GM12873 (cell line): ENCODE results near the gene METTL8.

Experiments
- CTCF ChIP-seq: IDR thresholded peaks from 2 replicates; pipeline ENCODE4 v1.5.1; 2012; ENCODE audit warnings: low read depth, mild to moderate bottlenecking, moderate library complexity, low read length, control low read depth; ENCODE audit not compliant: insufficient read depth; ENCODE audit errors: missing control alignments

Gene METTL8

DNA sequence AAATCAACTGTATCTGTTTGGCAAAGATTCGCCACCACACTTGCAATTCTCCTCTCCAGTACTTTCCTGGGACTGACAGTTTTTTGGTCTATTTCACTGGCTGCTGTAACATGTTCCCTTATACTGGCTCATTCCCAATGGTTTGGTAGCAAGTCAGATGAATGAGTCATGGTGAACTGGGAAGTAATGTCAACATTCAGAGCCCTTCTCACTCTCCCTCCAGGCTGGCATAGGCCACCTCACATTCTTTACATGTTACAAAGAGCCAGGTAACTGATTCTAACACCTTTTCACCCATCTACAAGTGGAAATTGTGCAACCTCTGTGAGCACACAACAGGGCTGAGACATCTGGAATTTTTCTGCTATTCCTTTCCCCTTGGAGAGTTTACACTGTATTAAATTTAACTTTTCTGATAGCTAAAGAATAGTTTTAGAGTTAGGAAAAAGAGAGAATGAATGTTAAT lies 161.8 kb downstream of the METTL8 start:
- TF ChIP-seq CTCF, result no peak

- TF ChIP-seq CTCF, result no peak
Measured at GRCh38 chr2:171271386-171271785, 162.4 kb downstream of the METTL8 start.

- no peak for TF ChIP-seq CTCF
Measured at GRCh38 chr2:171267855-171268629, 165.7 kb downstream of the METTL8 start.
